Endothelial cell of umbilical vein (primary cell): ENCODE data around the gene HDAC1. TPM values are rescaled to one million over a fixed set of nuclear protein-coding genes. Genes with fewer than 3 reads are reported as not detected.

Experiments used
- BruUV-seq: library from RNA; stranded (reverse); fragments of 400-500 nt; replicated peaks from 2 replicates; lab custom pipeline; 2021; lab: Mats Ljungman, UMichigan
- CTCF ChIA-PET: fragments of 300-600, 350-600 bp; sonication (Branson Sonifier 250); formaldehyde crosslinking; loops from one replicate; lab custom pipeline; 2021; ENCODE audit warnings: antibody characterized with exemption, inconsistent platforms; lab: Charles Lee
- POLR2A ChIA-PET: fragments of 300-600, 350-600 bp; sonication (Branson Sonifier 250); formaldehyde crosslinking; loops from one replicate; lab custom pipeline; 2021; ENCODE audit warnings: antibody characterized with exemption, inconsistent platforms; lab: Charles Lee
- DNase-seq: peaks from one replicate; pipeline ENCODE4 v3.0.0-alpha.2; 2011; ENCODE audit warnings: low read depth, low spot score
- FAIRE-seq: peaks from 2 replicates; lab custom pipeline; 2011; peaks lifted over from hg19 to GRCh38; lab: Jason Lieb, UNC
- H2AFZ ChIP-seq: 2 replicates; pipeline ENCODE4 v1.6.0; 2012; ENCODE audit warnings: low read depth, low read length, control low read depth, inconsistent platforms
- H3K27ac ChIP-seq: 2 replicates; pipeline ENCODE4 v1.5.1; 2011; ENCODE audit warnings: low read depth, mild to moderate bottlenecking, control low read depth, low read length, moderate library complexity; ENCODE audit not compliant: insufficient read depth
- H3K27me3 ChIP-seq, 2 experiments: 2 replicates each; pipeline versions ENCODE4 v1.6.0 to v1.6.1; 2011; ENCODE audit warnings: low read length in 2 of 2, mixed read lengths in 1 of 2; ENCODE audit not compliant: control insufficient read depth in 2 of 2, insufficient read depth in 2 of 2
- H3K36me3 ChIP-seq, 2 experiments: 2 replicates in 1 of 2; 3 replicates in 1 of 2; pipeline ENCODE4 v1.5.1; 2011; ENCODE audit warnings: low read length in 2 of 2, mild to moderate bottlenecking in 1 of 2, moderate library complexity in 1 of 2; ENCODE audit not compliant: control insufficient read depth in 2 of 2, insufficient read depth in 2 of 2; ENCODE audit errors: extremely low read depth in 1 of 2
- H3K4me1 ChIP-seq: 3 replicates; pipeline ENCODE4 v1.5.1; 2011; ENCODE audit warnings: mild to moderate bottlenecking, low read length; ENCODE audit not compliant: control insufficient read depth, insufficient read depth; ENCODE audit errors: extremely low read depth
- H3K4me2 ChIP-seq: 2 replicates; pipeline ENCODE4 v1.6.1; 2011; ENCODE audit warnings: low read length, control low read depth, mixed read lengths; ENCODE audit not compliant: insufficient read depth
- H3K4me3 ChIP-seq, 3 experiments: fragments of 200-600 bp in 1 of 3; sonication (generic), shearing (Covaris generic) in 1 of 3; replicated peaks in 1 of 3; 2 replicates each; pipeline ENCODE4 v1.5.1; 2011 to 2016; ENCODE audit warnings: control low read depth in 3 of 3, low read length in 3 of 3, mild to moderate bottlenecking in 2 of 3, inconsistent platforms in 1 of 3, low read depth in 1 of 3, moderate library complexity in 1 of 3; ENCODE audit not compliant: insufficient read depth in 1 of 3
- H3K79me2 ChIP-seq: 2 replicates; pipeline ENCODE4 v1.6.0; 2012; ENCODE audit warnings: low read length, inconsistent platforms; ENCODE audit not compliant: control insufficient read depth, insufficient read depth
- H3K9ac ChIP-seq: replicated peaks from 2 replicates; pipeline ENCODE3; 2011; ENCODE audit warnings: low read length, control low read depth; ENCODE audit not compliant: insufficient read depth; ENCODE audit errors: extremely low read depth
- H3K9me1 ChIP-seq: replicated peaks from 3 replicates; pipeline ENCODE4 v1.6.0; 2011; ENCODE audit warnings: mild to moderate bottlenecking, low read length; ENCODE audit not compliant: control insufficient read depth, insufficient read depth; ENCODE audit errors: extremely low read depth
- H3K9me3 ChIP-seq: replicated peaks from 2 replicates; pipeline ENCODE4 v1.5.1; 2012; ENCODE audit warnings: low read length, inconsistent platforms; ENCODE audit not compliant: control insufficient read depth, insufficient read depth
- H4K20me1 ChIP-seq: replicated peaks from 2 replicates; pipeline ENCODE3; 2011; ENCODE audit warnings: mild to moderate bottlenecking, low read length; ENCODE audit not compliant: control insufficient read depth, insufficient read depth; ENCODE audit errors: extremely low read depth
- JUN ChIP-seq: IDR thresholded peaks from 2 replicates; pipeline ENCODE4 v1.6.1; 2011; ENCODE audit warnings: borderline replicate concordance, low read depth; ENCODE audit not compliant: insufficient read length, insufficient read depth
- POLR2AphosphoS5 ChIP-seq: IDR thresholded peaks from 2 replicates; pipeline ENCODE4 v1.6.1; 2012; ENCODE audit warnings: low read depth, mild to moderate bottlenecking, control low read depth, low read length, moderate library complexity; ENCODE audit not compliant: insufficient read depth
- dilution Hi-C: fragments of 300-500 bp; cut with MboI; formaldehyde crosslinking; loops from one replicate; pipeline ENCODE4 v1.15.0; 2019; ENCODE audit warnings: low sequenced_read_pairs; ENCODE audit not compliant: extremely low pct_ligation_motif_present
- intact Hi-C: fragments of 100-400 bp; cut with micrococcal nuclease; formaldehyde crosslinking; loops from one replicate; pipeline ENCODE4 v1.10.0; 2022
- polyA plus RNA-seq, 4 experiments: library from polyadenylated mRNA; depleted of rRNA in 3 of 4; stranded (reverse) in 3 of 4; unstranded in 1 of 4; fragments of >200 nt; gene quantifications; 2 replicates each; pipeline versions ENCODE4 v1.2.1 to v1.2.3, GENCODE V29; 2011 to 2012; ENCODE audit warnings: missing spikeins in 1 of 4
- total RNA-seq: library from RNA; stranded (reverse); gene quantifications from 2 replicates; pipeline ENCODE4 v1.2.3, GENCODE V29; 2021
- TF ChIP-seq, protein P1 (sequence below), 2 donors: IDR thresholded peaks; 1 replicate in 1 of 2; 2 replicates in 1 of 2; pipeline ENCODE4 v1.5.1; 2011; ENCODE audit warnings: low read length in 2 of 2, mild to moderate bottlenecking in 2 of 2, moderate library complexity in 2 of 2, control low read depth in 1 of 2, inconsistent platforms in 1 of 2, low read depth in 1 of 2; ENCODE audit not compliant: insufficient read depth in 1 of 2; ENCODE audit errors: extremely low read depth in 1 of 2

Gene HDAC1
- total and polyA plus RNA-seq, 2 donors (not counting 3 experiments of a cell fraction or from before 2014, with no cell fraction given): 138 to 141 TPM

DNA sequence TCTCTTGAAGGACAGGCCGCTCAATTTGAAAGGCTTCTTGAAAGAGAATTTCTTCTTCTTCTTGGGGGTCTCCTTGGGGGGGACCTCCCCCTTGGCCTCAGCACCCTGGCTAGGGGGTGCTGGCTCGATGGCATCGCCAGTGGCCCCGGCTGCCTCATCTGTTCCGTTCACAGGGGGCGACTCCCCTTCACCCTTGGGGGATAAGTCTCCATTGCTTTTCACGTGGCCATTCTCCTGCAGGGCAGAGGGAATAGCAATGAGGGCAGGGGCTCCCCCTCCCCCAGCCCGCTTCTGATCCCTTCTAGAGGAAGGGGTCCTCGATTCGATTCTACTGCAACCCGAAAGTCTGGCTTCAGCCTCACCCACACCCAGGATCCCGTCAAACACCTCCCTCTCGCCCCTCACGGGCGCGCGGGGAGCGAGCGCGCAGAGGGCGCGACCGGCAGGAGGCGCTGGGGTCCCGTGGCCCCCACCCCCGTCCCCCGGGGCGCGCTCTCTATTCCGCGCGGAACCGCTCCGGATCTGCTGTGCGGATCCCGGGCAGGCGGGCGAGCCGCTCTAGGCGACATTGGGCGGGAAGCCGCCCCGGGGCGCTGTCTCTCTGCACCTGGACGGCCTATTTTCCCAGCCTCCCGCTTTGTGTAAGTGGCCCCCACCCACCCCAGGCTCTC, 43.1 kb downstream of the HDAC1 start:
- Histone ChIP-seq H3K4me3 (peak overlapping the region; percentile 28 to 87 (median 80)), H3K36me3 (peaks cover 9 to 29% of the 10 kb centered on the region in 2 experiments), H4K20me1 (no peaks in the 10 kb centered on the region), H2AFZ (no peak overlapping the region), H3K27ac (peak overlapping the region; percentile 14), H3K4me2 (peak overlapping the region; percentile 60), H3K27me3 (no peaks in the 10 kb centered on the region), H3K4me1 (peaks cover 14% of the 10 kb centered on the region), H3K9me3 (no peaks in the 10 kb centered on the region), H3K9me1 (no peaks in the 10 kb centered on the region), H3K79me2 (peaks cover 19% of the 10 kb centered on the region), H3K9ac (peak overlapping the region; percentile 77)
- ChIA-PET CTCF (interaction anchor here (0.7 to 1.7 kb wide), 9 partner anchors 17 to 145 kb away, joined by 3 to 12 read pairs (median 7); partner anchors contain the start of gene CCDC28B), POLR2A (interaction anchor here (1.1 to 2.2 kb wide), 14 partner anchors 11 to 111 kb away, joined by 3 to 50 read pairs (median 8); partner anchors contain the start of genes BSDC1, FAM167B and TSSK3)
- peak; percentile 30 for TF ChIP-seq POLR2AphosphoS5
- TF ChIP-seq, protein P1, sequence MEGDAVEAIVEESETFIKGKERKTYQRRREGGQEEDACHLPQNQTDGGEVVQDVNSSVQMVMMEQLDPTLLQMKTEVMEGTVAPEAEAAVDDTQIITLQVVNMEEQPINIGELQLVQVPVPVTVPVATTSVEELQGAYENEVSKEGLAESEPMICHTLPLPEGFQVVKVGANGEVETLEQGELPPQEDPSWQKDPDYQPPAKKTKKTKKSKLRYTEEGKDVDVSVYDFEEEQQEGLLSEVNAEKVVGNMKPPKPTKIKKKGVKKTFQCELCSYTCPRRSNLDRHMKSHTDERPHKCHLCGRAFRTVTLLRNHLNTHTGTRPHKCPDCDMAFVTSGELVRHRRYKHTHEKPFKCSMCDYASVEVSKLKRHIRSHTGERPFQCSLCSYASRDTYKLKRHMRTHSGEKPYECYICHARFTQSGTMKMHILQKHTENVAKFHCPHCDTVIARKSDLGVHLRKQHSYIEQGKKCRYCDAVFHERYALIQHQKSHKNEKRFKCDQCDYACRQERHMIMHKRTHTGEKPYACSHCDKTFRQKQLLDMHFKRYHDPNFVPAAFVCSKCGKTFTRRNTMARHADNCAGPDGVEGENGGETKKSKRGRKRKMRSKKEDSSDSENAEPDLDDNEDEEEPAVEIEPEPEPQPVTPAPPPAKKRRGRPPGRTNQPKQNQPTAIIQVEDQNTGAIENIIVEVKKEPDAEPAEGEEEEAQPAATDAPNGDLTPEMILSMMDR (IDR thresholded peaks at IDR 0.05; ENCODE audit: extremely low read depth in 1 of 2, insufficient read depth in 1 of 2, low read depth in 1 of 2, low read length in 2 of 2): peak; percentile 75 to 80
- TF ChIP-seq JUN: no peak
- dilution Hi-C loops: no loop called here
- DNase-seq (peak; percentile 41), FAIRE-seq (no peak)
- no TSS peak for BruUV-seq
- intact Hi-C loops: loop anchor here (1.0 to 5.0 kb wide), 5 partner anchors 27 to 113 kb away; partner anchors contain the start of genes BSDC1, EIF3I, FAM229A and TMEM234
